GM12801 (cell line): ENCODE measurements around the gene LMAN1.

ENCODE experiments used
- TF ChIP-seq, protein P1 (sequence below): IDR thresholded peaks from one replicate; pipeline ENCODE4 v1.5.1; 2011; ENCODE audit warnings: control low read depth; ENCODE audit not compliant: insufficient read length; ENCODE audit errors: extremely low read depth

The LMAN1 gene

DNA sequence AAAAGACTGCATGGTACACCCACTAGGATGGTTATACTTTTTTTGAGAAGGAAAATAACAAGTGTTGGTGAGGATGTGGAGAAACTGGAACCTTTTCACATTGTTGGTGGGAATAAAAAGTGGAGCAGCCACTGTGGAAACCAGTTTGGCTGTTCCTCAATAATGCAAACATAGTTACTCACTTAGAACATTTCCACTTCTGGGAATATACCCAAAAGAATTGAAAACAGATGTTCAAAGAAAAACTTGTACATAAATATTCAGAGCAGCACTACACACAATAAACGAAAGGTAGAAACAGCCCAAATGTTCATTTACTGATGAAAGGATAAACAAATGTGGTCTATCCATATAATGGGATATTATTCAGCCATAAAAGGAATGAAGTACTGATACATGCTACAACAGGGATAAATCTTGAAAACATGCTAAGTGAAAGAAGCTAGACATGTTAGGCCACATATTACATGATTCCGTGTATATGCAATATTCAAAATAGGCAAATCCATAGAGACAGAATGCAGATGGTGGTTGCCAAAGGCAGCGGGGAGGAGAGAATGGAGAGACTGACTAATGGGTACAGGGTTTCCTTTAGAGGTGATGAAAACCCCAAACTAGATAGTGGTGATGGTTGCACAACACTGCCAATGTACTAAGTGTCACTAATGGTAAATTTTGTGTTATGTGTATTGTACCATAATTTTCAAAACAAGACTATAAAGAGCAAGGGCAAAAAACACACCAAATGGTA lies 20.9 kb upstream of the LMAN1 start:
- TF ChIP-seq, protein P1, sequence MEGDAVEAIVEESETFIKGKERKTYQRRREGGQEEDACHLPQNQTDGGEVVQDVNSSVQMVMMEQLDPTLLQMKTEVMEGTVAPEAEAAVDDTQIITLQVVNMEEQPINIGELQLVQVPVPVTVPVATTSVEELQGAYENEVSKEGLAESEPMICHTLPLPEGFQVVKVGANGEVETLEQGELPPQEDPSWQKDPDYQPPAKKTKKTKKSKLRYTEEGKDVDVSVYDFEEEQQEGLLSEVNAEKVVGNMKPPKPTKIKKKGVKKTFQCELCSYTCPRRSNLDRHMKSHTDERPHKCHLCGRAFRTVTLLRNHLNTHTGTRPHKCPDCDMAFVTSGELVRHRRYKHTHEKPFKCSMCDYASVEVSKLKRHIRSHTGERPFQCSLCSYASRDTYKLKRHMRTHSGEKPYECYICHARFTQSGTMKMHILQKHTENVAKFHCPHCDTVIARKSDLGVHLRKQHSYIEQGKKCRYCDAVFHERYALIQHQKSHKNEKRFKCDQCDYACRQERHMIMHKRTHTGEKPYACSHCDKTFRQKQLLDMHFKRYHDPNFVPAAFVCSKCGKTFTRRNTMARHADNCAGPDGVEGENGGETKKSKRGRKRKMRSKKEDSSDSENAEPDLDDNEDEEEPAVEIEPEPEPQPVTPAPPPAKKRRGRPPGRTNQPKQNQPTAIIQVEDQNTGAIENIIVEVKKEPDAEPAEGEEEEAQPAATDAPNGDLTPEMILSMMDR, result no peak

GRCh38 chr18:59377613-59378337 lies 18.7 kb upstream of the LMAN1 start:
- TF ChIP-seq, protein P1, result no peak

- TF ChIP-seq, protein P1, result no peak
These were observed 17.4 kb upstream of the LMAN1 start for GRCh38 chr18:59376351-59376935.

- TF ChIP-seq, protein P1, result no peak
These were observed 15.1 kb upstream of the LMAN1 start for GRCh38 chr18:59374128-59374527.

DNA sequence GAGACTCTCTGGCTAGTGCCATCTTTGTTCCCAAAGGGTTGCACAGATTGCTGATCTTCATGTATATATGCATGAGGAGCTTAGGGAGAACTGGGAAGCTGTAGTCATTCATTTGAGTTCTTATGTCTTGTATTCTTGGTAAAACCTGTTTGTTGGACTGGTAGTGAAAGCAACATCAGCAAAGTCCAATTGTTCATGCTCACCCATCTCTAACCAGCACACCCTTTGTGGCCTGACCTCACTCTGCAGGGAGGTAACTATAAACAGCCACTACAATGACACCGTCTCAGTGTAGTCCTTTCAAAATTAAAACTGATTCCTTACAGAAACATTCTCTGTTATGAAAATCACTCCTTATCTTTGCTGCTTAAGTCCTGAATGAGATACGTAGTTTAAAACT lies 13.9 kb upstream of the LMAN1 start:
- TF ChIP-seq, protein P1, result no peak

GRCh38 chr18:59360381-59360780 lies 1.3 kb upstream of the LMAN1 start:
- TF ChIP-seq, protein P1, result no peak

GRCh38 chr18:59359576-59359952 lies 499 bp upstream of the LMAN1 start:
- TF ChIP-seq, protein P1, result no peak
